Astrocyte (in vitro differentiated cells and primary cell): ENCODE results near the gene TSHZ1. TPM values are rescaled to one million over a fixed set of nuclear protein-coding genes. Genes with fewer than 3 reads are reported as not detected.

Experiments used
- DNase-seq: peaks from one replicate; pipeline ENCODE4 v3.0.0-alpha.2; 2010; ENCODE audit warnings: low read depth
- FAIRE-seq: peaks from 2 replicates; lab custom pipeline; 2011; peaks lifted over from hg19 to GRCh38; lab: Jason Lieb, UNC
- H2AFZ ChIP-seq: 2 replicates; pipeline ENCODE4 v1.6.0; 2012; ENCODE audit warnings: low read depth, low read length, inconsistent platforms
- H3K27ac ChIP-seq: 2 replicates; pipeline ENCODE4 v1.5.1; 2011; ENCODE audit warnings: low read depth, low read length, inconsistent platforms
- H3K27me3 ChIP-seq: 2 replicates; pipeline ENCODE4 v1.6.0; 2011; ENCODE audit warnings: low read length, inconsistent platforms; ENCODE audit not compliant: insufficient read depth
- H3K36me3 ChIP-seq: 2 replicates; pipeline ENCODE4 v1.5.1; 2011; ENCODE audit warnings: low read length, inconsistent platforms; ENCODE audit not compliant: insufficient read depth
- H3K4me1 ChIP-seq: 2 replicates; pipeline ENCODE4 v1.5.1; 2011; ENCODE audit warnings: low read length, inconsistent platforms; ENCODE audit not compliant: insufficient read depth
- H3K4me2 ChIP-seq: 2 replicates; pipeline ENCODE4 v1.6.0; 2012; ENCODE audit warnings: low read length, inconsistent platforms
- H3K4me3 ChIP-seq: 2 replicates; pipeline ENCODE4 v1.5.1; 2011; ENCODE audit warnings: low read depth, mild to moderate bottlenecking, low read length, inconsistent platforms; ENCODE audit not compliant: insufficient read depth
- H3K79me2 ChIP-seq: 2 replicates; pipeline ENCODE4 v1.6.0; 2012; ENCODE audit warnings: mild to moderate bottlenecking, low read length, inconsistent platforms; ENCODE audit not compliant: insufficient read depth
- H3K9ac ChIP-seq: 2 replicates; pipeline ENCODE4 v1.6.0; 2012; ENCODE audit warnings: mild to moderate bottlenecking, low read length, inconsistent platforms
- H3K9me3 ChIP-seq: 2 replicates; pipeline ENCODE4 v1.5.1; 2012; ENCODE audit warnings: low read depth, mild to moderate bottlenecking, low read length, inconsistent platforms; ENCODE audit not compliant: insufficient read depth
- H4K20me1 ChIP-seq: 2 replicates; pipeline ENCODE4 v1.6.0; 2012; ENCODE audit warnings: low read length, inconsistent platforms; ENCODE audit not compliant: insufficient read depth
- H3K27ac Mint-ChIP-seq: one replicate; pipeline ENCODE4 v1.8.0; 2021; ENCODE audit warnings: mild to moderate bottlenecking, mixed read lengths; ENCODE audit not compliant: unreplicated experiment
- H3K27me3 Mint-ChIP-seq: one replicate; pipeline ENCODE4 v1.8.0; 2021; ENCODE audit warnings: low read depth, mixed read lengths; ENCODE audit not compliant: unreplicated experiment
- H3K36me3 Mint-ChIP-seq: one replicate; pipeline ENCODE4 v1.8.0; 2021; ENCODE audit warnings: low read depth, mixed read lengths; ENCODE audit not compliant: unreplicated experiment
- H3K4me1 Mint-ChIP-seq: one replicate; pipeline ENCODE4 v1.8.0; 2021; ENCODE audit warnings: low read depth, mixed read lengths; ENCODE audit not compliant: unreplicated experiment
- H3K4me3 Mint-ChIP-seq: one replicate; pipeline ENCODE4 v1.8.0; 2021; ENCODE audit warnings: mild to moderate bottlenecking, moderate library complexity, mixed read lengths; ENCODE audit not compliant: unreplicated experiment
- H3K9me3 Mint-ChIP-seq: one replicate; pipeline ENCODE4 v1.8.0; 2021; ENCODE audit warnings: mild to moderate bottlenecking, mixed read lengths; ENCODE audit not compliant: unreplicated experiment
- EZH2 ChIP-seq: IDR thresholded peaks from 2 replicates; pipeline ENCODE4 v1.6.1; 2012; ENCODE audit warnings: mild to moderate bottlenecking, low read length, inconsistent platforms; ENCODE audit not compliant: insufficient read depth
- total RNA-seq: library from RNA; stranded (reverse); gene quantifications from 2 replicates; pipeline ENCODE4 v1.2.1, GENCODE V29; 2021
- TF ChIP-seq, protein P1 (sequence below): IDR thresholded peaks from 2 replicates; pipeline ENCODE4 v1.5.1; 2011; ENCODE audit warnings: low read depth, mild to moderate bottlenecking, inconsistent platforms, low read length, moderate library complexity; ENCODE audit not compliant: insufficient read depth

Gene TSHZ1
- total RNA-seq, 1 donor from 2014 or later: 2.9 TPM

DNA sequence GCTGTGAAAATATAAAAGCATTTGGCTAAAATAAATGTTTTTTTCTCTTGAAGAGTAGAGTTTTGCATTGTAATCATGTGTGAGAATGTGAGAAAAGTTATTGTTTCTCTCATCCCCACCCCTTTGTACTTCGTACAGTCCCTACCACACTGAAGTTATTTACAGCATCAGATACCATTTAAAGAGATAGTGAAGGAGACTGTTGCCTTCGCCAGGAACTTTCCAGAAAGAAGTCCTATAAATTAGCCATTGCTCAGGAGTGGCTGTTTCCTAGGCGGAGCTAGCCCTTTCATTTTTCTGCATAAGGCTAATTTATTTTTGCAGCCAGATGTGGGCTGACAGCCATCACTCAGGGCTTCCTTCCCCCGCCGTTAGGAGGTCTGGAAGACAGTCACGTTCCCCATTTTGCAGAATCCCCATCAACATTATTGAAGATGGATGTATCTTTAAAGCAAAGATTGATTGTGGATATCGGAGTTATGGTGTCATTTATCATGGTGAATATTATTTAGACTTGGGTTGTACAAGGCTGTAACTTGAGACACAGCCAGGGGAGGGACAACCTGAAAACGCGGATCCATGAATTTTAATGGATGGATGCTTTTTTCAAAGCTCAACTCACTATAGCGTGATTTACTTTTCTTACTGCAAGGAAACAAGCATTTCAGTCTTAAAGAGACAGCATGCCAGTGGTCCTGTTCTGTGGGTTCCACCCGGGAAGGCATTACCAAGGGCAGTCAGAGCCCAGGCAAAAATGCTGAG is 17.1 kb downstream of the TSHZ1 start:
- Histone ChIP-seq H3K9me3 (no peaks in the 10 kb centered on the region), H3K79me2 (peaks cover 11% of the 10 kb centered on the region), H3K4me3 (no peak overlapping the region), H4K20me1 (peaks cover 3% of the 10 kb centered on the region), H3K27ac (no peak overlapping the region), H3K4me2 (peak overlapping the region; percentile 77), H3K4me1 (peaks cover 19% of the 10 kb centered on the region), H3K9ac (no peak overlapping the region), H3K27me3 (no peaks in the 10 kb centered on the region), H3K36me3 (no peaks in the 10 kb centered on the region), H2AFZ (no peak overlapping the region)
- peak; percentile 37 for FAIRE-seq
- no peak for DNase-seq
- H3K9me3 Mint-ChIP-seq: no peaks in the 10 kb centered on the region
- no peaks in the 10 kb centered on the region for H3K27me3 Mint-ChIP-seq
- no peak overlapping the region for H3K27ac Mint-ChIP-seq
- peaks cover 2% of the 10 kb centered on the region for H3K4me1 Mint-ChIP-seq
- TF ChIP-seq EZH2: no peak
- TF ChIP-seq, protein P1, sequence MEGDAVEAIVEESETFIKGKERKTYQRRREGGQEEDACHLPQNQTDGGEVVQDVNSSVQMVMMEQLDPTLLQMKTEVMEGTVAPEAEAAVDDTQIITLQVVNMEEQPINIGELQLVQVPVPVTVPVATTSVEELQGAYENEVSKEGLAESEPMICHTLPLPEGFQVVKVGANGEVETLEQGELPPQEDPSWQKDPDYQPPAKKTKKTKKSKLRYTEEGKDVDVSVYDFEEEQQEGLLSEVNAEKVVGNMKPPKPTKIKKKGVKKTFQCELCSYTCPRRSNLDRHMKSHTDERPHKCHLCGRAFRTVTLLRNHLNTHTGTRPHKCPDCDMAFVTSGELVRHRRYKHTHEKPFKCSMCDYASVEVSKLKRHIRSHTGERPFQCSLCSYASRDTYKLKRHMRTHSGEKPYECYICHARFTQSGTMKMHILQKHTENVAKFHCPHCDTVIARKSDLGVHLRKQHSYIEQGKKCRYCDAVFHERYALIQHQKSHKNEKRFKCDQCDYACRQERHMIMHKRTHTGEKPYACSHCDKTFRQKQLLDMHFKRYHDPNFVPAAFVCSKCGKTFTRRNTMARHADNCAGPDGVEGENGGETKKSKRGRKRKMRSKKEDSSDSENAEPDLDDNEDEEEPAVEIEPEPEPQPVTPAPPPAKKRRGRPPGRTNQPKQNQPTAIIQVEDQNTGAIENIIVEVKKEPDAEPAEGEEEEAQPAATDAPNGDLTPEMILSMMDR: no peak
- H3K36me3 Mint-ChIP-seq: no peaks in the 10 kb centered on the region
- no peak overlapping the region for H3K4me3 Mint-ChIP-seq

DNA sequence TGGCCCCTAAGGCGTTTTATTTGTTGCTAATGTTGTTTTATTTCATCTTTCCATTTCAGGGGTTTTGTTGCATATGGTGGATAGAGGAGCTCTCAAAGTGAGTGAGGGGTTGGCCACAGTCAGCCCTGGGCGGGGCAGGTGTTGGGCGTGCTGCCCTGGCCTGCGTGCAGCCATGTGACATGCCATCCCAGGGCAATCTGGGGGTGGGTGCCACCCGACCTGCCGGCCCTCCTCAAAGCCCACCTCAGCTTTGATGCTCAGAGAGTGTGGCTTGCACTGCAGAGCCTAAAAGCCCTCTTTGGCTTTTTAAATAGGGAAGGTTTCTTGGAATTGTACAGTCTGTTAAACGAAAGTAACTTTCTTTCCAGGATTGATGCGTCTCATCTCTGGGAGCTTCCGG is 18.4 kb downstream of the TSHZ1 start:
- DNase-seq: no peak
- H3K4me1 ChIP-seq: peaks cover 14% of the 10 kb centered on the region
- H3K79me2 ChIP-seq: peaks cover 8% of the 10 kb centered on the region
- no peaks in the 10 kb centered on the region for H3K36me3 ChIP-seq
- Mint-ChIP-seq H3K4me1 (peaks cover 2% of the 10 kb centered on the region), H3K9me3 (no peaks in the 10 kb centered on the region), H3K27me3 (no peaks in the 10 kb centered on the region), H3K27ac (no peak overlapping the region), H3K4me3 (no peak overlapping the region), H3K36me3 (no peaks in the 10 kb centered on the region)
- no peaks in the 10 kb centered on the region for H3K9me3 ChIP-seq
- H3K9ac ChIP-seq: no peak overlapping the region
- H3K27me3 ChIP-seq: no peaks in the 10 kb centered on the region
- no peak overlapping the region for H3K4me3 ChIP-seq
- TF ChIP-seq EZH2: no peak
- TF ChIP-seq, protein P1: no peak
- H3K4me2 ChIP-seq: no peak overlapping the region
- H3K27ac ChIP-seq: no peak overlapping the region
- peaks cover 3% of the 10 kb centered on the region for H4K20me1 ChIP-seq
- no peak for FAIRE-seq
- no peak overlapping the region for H2AFZ ChIP-seq

DNA sequence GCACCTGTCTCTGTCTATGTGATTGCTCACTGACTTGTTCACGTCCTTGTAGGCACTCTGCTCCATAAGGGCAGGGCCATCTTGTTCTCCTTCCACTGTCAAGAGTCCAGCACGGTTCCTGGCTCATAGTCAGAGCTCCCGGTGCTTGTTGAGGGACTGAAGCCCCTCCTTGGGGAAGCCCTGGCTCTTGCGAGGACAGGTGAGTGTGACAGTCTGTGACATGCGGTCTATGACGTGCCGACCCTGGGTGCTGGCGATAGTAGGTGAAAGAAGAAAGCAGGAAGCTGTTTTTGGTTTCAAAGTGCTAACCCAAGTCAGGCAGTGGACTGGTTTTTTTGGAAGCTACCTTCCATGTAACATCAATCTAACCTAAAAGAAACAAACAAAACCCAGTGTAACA is 18.8 kb downstream of the TSHZ1 start:
- Histone ChIP-seq H3K27me3 (no peaks in the 10 kb centered on the region), H3K4me2 (no peak overlapping the region), H3K36me3 (no peaks in the 10 kb centered on the region), H3K79me2 (peaks cover 8% of the 10 kb centered on the region), H4K20me1 (peaks cover 3% of the 10 kb centered on the region), H3K9me3 (no peaks in the 10 kb centered on the region), H3K9ac (no peak overlapping the region), H3K4me1 (peaks cover 14% of the 10 kb centered on the region), H3K4me3 (no peak overlapping the region), H2AFZ (no peak overlapping the region), H3K27ac (no peak overlapping the region)
- no peak overlapping the region for H3K4me3 Mint-ChIP-seq
- no peaks in the 10 kb centered on the region for H3K36me3 Mint-ChIP-seq
- H3K9me3 Mint-ChIP-seq: no peaks in the 10 kb centered on the region
- DNase-seq (no peak), FAIRE-seq (no peak)
- H3K27ac Mint-ChIP-seq: no peak overlapping the region
- TF ChIP-seq EZH2: no peak
- TF ChIP-seq, protein P1: no peak
- peaks cover 2% of the 10 kb centered on the region for H3K4me1 Mint-ChIP-seq
- no peaks in the 10 kb centered on the region for H3K27me3 Mint-ChIP-seq
